ENCODE data around the gene ARFGAP2.
"Not testable (repeated sequence)": the region's sequence is repeated elsewhere in the genome, so short reads cannot be mapped to it uniquely, and the experiment has no call there.

The ARFGAP2 gene

DNA sequence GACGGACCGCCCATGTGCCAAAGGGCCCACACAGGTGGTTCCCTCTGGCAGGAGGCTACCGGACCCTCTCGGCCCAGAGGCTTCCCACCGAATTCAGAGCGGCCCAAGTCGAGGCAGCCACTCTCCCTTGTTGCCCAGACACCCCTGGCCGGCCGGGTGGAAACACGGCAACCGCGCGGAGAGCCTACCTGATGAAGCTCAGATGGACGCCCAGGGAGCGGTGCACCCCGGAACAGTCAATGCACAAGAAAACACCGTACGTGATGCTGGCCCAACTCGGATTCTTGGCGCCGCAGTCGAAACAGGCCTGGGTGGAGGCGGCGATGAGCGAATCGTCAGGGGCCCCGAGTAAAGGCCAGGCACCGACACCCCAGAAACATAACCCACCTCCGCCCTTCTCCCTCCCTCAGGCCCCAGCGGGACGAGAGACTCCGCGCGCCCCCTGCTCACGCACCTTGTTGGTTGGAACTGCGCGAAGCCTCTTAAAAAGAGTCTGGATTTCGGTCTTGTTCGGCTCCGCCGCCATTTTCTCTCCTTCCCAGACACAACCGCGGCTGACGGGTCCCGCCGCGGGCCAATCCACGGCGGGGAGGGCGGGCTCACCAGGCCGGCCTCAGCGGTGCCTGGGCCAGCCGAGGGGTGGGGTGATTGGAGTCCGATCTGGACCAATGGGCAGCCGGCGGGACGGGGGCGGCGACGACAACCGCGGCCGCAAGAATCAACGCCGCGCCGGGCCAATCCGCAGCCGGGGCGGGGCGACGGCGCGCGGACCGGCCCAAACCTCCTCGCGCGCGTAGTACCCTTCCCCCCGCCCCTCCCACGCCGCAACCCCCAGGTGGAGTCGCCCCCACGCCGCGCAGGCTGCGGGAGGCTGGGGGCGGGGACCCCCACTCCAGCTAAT lies at the start of gene ARFGAP2:
TSS of gene ARFGAP2 (minus strand) at position 552 of the 901 bp plus-strand sequence. CDS start at position 526, 26 bp downstream.
- DNase-seq (ENCODE audit: low read depth): peak; percentile 96

DNA sequence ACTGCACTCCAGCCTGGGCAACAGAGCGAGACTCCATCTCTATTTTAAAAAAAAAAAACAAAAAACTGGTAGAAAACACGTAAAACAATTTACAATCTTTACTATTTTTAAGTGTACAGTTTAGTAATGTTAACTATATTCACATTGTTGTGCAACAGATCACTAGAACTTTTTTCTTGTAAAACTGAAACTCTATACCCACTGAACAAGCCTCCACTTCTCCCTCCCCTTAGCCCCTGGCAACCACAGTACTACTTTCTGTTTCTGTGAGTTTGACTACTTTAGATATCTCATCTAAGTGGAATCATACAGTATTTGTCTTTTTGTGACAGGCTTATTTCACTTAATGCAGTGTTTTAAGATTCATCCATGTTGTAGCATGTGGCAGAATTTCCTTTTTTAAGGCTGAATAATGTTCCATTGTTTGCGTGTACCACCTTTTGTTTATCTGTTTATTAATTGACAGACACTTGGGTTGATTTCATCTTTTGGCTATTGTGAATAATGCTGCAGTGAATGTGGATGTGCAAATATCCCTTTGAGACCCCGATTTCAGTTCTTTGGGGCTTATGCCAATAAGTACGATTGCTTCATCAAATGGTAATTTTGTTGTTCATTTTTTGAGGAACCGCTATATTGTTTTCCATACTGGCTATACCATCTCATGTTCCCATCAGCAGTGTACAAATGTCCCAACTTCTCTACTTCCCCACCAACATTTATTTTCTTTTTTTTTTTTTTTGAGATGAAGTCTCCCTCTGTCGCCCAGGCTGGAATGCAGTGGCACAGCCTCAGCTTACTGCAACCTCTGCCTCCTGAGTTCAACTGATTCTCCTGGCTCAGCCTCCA lies 49.1 kb upstream of the ARFGAP2 start:
- DNase-seq (ENCODE audit: low read depth): no peak

DNA sequence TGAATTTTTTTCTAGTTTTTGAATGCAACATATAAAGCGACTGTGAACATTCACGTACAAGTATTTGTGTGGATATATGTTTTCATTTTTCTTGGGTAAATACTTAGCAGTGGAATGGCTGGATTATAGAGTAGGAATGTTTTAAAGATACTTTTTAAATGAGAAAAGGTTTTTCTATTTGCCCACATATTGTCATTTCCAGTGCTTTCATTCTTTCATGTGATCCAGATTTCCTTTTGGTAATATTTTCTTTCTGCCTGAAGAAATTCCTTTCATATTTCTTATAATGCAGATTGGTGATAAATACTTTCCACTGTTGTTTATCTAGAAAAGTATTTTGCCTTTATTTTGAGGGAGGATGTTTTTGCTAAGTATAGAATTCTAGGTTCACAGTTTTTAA lies 46.0 kb upstream of the ARFGAP2 start:
- no peak for DNase-seq (ENCODE audit: low read depth)

DNA sequence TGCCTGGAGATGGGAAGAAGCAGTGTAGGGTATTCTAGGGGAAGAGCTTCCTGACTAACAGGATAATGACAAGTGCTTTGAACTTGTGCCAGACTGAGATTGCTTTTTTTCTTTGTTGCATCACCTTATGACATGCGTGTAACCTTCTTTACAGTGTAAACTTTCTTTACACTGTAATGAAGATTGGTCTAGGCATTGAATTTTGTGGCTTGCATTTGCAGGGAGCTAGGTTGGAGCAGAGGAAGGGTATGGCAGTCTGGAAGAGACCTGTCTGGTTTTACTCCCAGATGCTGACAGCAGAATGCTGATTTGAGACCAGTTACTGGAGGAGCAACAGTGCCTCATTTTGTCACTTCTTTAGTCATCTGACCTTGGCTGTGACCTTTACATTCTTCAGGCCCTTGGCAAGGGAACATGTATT lies 43.7 kb upstream of the ARFGAP2 start:
- peak; percentile 84 for DNase-seq (ENCODE audit: low read depth)

DNA sequence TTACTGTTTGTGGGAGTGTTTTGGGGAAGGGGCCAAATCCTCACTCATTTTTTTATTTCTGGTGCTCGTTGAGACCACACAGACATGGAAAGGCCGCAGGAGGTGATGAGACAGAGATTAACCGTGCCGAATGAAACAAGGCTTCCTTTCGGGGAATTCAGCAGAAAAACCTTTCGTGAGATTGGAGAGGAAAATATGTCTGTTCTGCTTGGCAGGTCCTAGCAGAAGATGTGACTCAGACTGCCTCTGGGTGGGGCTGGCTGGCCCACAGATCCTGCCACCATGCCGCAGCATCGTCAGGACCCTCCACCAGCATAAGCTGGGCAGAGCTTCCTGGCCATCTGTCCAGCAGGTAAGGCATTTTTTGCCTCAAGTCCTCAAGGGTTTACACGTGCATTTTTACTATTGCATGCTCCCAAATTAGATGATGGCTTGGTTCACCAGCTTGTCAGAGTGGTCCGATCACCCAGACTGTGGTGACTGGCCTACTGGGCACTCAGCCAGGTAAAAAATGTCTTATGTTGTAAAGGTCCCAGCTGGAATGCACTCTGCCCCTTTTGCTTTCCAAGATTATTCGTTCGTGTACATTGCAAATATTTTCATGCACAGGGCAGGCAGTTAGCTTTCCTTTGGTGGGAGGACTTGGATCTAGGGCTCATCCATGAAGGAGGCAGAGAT lies 39.6 kb upstream of the ARFGAP2 start:
- peak; percentile 85 for DNase-seq (ENCODE audit: low read depth)

DNA sequence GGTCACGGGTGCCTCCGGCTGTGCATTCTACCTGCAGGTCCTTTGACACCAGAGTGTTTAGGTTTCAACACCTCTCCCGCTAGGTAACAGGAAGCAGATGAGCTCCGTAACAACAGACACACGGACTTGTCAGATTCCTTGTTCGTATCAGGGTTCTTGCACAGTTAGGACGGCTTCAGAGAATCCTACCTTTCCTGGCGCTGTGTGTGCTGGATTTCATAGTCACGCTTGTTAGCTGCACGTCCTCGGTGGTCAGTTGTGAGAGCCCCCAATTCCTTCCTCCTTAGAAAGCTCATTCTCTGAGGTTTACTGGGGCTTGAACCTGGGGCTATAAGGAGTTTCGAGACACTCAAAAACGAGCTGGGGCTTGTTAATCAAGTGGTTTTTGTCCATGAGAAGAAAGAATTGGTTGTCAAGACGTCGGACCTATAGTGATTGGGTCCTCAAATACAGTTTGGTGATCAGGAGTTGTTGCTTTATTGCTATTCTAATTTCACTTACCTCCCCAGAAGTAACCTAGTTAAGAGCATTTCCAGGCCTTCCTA lies 38.8 kb upstream of the ARFGAP2 start:
- peak; percentile 46 for DNase-seq (ENCODE audit: low read depth)

DNA sequence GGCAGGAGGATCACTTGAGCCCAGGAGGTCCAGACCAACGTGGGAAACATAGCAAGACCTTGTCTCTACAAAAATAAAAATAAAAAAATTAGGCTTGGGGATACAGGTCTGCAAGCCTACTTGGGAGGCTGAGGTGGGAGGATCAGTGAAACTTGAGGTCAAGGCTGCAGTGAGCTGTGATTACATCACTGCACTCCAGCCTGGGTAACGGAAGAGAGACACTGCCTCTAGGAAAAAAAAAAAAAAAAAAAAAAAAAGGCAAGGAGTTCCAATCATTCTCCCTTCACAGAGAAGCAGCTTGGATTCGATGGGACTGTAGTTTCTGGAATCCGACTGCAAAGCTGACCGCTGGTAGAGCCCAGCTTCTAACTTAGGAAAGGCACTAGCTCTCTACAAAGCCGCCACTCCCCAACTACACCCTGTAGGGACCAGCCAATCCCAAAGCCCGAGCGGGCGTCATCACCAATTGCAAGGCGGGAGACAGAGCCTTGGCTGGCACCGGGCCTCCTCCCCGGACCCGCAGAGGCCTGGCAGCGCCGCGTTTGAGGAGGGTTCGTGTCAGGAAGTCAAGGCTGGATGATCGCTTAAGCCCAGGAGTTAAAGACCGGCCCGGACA lies 37.4 kb upstream of the ARFGAP2 start:
- DNase-seq (ENCODE audit: low read depth): peak; percentile 92

DNA sequence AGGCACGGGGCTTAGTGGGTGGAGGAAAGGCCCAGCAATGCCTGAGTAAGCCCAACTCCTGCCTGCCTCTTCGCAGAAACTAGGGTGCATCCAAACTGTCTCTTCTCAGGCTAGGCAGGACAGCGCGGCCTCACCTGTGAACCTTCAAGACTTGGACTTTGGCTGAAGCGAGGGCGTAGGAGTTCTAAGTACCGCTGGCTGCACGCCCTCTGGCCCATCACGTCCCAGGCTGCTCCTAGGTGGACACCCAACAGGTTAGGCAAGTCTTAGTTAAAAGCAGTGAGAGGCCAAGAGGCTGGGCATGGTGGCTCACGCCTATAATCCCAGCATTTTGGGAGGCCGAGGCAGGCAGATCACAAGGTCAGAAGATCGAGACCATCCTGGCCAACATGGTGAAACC lies 36.3 kb upstream of the ARFGAP2 start:
- no peak for DNase-seq (ENCODE audit: low read depth)

DNA sequence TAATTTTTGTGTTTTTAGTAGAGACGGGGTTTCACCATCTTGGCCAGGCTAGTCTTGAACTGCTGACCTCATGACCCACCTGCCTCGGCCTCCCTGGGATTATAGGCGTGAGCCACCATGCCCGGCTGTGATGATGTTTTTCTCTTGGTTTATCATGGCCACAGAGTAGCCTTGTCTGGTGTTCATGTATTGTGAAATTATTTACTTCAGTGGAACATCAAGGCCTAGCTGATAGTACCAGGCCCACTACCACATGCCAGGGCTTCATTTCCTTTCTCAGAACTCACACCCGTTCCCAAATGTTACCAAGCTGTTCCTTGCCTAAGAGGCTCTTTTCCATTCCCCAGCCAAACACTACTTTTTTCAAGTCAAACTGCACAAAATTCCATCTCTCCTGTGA lies 31.9 kb upstream of the ARFGAP2 start:
- no peak for DNase-seq (ENCODE audit: low read depth)

DNA sequence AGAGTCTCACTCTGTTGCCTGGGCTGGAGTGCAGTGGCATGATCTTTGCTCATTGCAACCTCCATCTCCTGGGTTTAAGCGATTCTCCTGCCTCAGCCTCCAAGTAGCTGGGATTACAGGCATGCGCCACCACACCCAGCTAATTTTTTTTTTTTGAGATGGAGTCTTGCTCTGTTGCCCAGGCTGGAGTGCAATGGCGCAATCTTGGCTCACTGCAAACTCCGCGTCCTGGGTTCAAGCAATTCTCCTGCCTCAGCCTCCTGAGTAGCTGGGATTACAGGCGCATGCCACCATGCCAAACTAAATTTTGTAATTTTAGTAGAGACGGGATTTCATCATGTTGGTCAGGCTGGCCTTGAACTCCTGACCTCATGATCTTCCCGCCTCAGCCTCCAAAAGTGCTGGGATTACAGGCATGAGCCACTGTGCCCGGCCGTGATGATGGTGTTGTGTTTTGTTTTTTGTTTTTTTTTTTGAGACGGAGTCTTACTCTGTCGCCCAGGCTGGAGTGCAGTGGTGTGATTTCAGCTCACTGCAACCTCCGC lies 31.4 kb upstream of the ARFGAP2 start:
- not testable (repeated sequence) for DNase-seq (ENCODE audit: low read depth)

DNA sequence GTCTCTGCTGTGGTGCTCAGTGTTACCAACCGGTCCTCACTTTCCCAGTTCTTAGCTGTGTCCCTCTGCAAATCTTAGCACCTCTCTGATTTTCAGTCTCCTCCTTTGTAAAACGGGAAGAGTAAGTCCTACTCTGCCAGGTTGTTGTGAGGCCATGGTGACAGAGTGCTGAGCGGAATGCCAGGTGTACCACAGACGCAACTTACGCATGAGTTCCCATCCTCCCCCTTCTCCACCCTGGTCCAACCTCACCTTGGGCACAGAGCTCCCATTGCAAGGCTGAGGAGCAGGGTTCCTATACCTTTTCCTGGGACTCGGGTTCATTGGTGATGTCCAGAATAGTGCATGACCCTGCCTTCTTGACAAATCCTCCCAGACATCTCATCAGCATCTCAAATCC lies 30.8 kb upstream of the ARFGAP2 start:
- DNase-seq (ENCODE audit: low read depth): no peak

DNA sequence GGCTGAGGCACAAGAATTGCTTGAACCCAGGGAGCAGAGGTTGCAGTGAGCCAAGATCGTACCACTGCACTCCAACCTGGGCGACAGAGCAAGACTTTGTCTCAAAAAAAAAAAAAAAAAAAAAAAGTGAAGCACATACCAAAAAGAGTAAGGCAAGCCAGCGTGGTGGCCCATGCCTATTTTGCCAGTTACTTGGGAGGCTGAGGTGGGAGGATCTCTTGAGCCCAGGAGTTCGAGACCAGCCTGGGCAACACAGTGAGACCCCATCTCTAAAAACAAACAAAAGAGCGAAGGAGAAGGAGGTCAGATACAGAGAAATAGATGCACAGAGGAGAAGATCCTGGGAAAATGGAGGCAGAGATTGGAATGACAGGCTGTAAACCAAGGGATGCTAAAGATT lies 29.9 kb upstream of the ARFGAP2 start:
- not testable (repeated sequence) for DNase-seq (ENCODE audit: low read depth)

DNA sequence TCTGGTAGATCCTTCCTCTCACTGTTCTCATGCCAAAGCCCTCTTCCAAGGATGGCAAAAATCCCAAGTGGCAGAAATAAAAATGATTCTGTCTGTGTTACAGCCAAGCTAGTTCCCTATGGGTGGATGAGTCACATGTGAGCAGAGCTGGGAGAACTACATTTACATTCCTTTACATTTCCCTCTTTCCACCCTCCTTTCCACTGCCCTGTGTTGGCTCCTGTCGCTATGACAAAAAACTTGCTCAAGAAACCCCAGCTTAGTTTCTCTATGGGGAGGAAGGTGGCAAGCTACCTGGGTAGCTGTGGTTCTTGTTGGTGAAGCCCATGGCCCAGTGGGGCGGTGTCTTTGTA lies 27.9 kb upstream of the ARFGAP2 start:
- DNase-seq (ENCODE audit: low read depth): peak; percentile 77

DNA sequence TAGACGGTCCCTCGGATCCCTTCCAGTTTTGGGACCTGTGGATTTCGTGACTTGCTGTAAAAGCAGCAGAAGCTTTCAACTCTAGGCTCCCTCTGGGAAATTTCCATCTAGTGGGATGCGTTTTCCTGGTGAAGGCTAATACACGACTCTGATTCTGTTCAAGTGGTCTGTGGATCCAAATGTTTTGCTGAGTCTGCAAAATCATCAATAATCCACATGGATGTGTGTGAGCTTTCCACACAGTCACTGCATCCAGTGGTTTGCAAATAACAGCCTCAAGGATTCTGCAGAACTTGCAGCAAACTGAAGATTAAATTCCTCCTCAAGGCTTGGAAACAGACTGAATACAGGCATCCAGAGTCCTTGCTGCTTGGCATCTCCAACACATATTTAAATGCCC lies 25.9 kb upstream of the ARFGAP2 start:
- DNase-seq (ENCODE audit: low read depth): no peak

DNA sequence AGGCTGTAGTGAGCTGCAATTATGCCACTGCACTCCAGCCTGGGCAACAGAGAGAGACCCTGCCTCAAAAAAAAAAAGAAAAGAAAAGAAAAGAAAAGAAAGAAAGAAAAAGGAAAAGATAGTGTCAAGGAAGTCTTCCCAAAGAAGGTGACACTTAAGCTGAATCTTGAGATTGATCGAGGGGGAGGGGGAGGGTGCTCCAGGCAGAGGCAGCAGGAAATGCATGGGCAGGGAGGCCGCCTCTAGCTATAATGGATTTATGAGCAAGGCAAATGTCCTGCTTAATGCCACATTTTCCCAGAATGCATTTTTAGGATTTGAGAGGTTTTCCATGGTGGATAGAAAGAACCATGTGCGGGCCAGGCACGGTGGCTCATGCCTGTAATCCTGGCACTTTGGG lies 24.3 kb upstream of the ARFGAP2 start:
- no peak for DNase-seq (ENCODE audit: low read depth)

DNA sequence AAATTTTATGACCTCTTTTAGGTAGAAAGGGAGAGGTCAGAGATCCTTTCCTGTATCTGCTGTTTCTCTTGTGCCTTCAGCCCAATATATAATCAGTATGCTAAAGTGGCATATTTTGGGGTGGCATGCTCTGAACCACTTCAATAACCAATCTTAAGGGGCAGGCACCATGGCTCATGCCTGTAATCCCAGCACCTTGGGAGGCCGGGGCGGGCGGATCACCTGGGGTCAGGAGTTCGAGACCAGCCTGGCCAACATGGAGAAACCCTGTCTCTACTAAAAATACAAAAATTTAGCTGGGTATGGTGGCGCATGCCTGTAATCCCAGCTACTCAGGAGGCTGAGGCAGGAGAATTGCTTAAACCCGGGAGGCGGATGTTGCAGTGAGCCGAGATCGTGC lies 21.5 kb upstream of the ARFGAP2 start:
- not testable (repeated sequence) for DNase-seq (ENCODE audit: low read depth)

DNA sequence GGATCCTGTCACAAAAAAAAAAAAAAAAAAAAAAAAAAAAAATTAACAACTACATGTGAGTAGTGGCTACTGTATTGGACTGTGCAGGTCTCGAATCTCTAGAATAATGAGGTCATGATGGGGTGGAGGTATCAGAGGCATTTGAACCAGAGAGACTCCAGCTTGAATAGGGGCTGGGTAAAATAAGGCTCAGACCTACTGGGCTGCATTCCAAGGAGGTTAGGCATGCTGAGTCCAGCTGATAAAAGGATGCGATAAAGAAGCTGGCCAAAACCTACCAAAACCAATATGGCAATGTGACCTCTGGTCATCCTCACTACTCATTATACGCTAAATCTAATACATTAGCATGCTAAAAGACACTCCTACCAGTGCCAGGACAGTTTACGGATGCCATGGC lies 15.4 kb upstream of the ARFGAP2 start:
- no peak for DNase-seq (ENCODE audit: low read depth)

DNA sequence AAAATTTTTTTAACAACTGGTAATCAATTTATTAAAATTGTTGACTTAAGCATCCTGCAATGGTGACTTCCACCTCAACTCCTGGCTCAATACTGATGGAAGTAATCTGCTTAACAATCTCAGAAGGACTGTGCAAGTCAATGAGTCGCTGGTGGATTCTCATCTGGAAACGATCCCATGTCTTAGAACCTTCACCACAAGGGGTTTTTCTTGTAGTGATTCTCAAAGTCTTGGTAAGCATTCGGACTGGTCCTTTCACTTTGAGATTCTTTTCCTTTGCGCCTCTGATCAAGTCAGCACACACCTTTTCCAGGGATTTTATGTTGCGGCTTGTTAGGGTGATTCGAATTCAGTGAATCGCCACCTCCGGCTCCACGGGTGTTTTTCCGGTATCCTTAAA lies 14.5 kb upstream of the ARFGAP2 start:
- DNase-seq (ENCODE audit: low read depth): peak; percentile 69

DNA sequence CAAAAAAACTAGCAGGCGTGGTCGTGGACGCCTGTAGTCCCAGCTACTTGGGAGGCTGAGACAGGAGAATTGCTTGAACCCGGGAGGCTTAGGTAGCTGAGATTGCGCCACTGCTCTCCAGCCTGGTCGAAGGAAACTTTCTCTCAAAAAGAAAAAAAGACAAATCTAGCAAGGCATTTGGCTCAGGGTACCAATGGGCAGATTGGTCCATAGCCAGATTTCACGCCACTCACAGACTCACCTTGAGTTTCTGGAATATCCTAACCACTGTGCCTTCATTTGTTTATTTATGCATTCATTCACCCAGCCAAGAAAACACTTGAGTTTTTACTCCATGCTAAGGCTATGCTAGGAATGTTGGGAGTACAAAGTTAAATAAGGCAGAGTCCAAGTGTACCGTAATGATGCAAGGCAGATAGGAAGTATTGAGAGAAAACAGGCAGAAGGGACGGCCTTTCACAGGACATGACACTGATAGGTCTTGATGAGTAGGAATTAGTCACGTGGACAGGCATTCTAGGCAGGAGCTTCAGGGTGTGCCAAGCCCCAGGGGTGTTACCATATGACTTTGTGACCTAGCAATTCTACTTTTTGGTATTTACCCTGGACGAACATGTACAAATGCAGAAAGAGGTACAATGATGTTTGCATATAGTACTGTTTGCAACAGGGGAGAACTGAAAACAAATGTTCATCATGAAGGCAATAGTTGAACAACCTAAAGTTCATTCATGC lies 12.6 kb upstream of the ARFGAP2 start:
- peak; percentile 83 for DNase-seq (ENCODE audit: low read depth)

DNA sequence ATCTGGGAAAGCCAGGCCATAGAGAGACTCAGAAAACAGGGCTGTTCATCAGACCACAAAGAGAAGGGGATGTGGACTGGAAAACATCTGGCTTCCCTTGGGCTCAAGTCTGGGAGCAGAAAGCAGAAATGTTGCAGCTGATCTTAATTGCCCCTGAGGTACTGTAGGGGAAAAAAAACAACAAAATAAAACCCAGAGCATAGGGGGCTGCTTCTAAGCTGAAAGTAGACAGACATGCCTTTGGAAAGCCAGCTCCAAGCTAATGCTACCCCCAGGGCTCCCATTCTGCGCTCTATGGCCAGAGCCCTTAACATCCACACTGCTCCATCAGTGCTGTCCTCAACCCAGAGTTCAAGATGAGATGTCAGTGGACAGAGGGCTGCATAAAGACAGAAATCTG lies 11.6 kb upstream of the ARFGAP2 start:
- no peak for DNase-seq (ENCODE audit: low read depth)

DNA sequence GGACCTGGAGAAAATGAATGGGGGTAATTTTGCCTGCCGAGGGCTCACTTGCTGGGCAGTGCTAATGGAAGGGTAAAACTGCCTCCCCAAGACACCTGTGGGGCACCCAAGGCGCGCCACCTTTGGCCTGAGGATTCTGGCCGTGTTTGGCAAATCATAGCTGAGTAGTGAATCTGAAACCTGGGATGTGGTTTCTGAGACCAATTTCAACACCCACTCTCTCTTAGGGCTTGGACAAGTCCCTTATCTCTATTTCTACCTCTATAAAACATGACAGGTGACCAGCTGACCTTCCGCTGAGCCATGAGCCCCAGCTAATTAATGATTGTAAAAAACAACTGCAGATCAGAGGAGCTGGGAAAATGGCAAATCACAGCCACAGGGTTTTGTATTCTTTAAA lies 11.0 kb upstream of the ARFGAP2 start:
- DNase-seq (ENCODE audit: low read depth): no peak
